Amniotic epithelial cell (primary cell): Measurements from ENCODE around the gene ARHGAP15.

ENCODE experiments used
- DNase-seq: peaks from one replicate; pipeline ENCODE4 v3.0.0-alpha.2; 2010; ENCODE audit warnings: low read depth

ARHGAP15 gene

GRCh38 chr2:143453981-143454511, 324.8 kb downstream of the ARHGAP15 start:
- no peak for DNase-seq

- no peak for DNase-seq
These were observed 326.1 kb downstream of the ARHGAP15 start for GRCh38 chr2:143455317-143455716.

GRCh38 chr2:143458258-143459190, 329.3 kb downstream of the ARHGAP15 start:
- peak; percentile 2 for DNase-seq

DNA sequence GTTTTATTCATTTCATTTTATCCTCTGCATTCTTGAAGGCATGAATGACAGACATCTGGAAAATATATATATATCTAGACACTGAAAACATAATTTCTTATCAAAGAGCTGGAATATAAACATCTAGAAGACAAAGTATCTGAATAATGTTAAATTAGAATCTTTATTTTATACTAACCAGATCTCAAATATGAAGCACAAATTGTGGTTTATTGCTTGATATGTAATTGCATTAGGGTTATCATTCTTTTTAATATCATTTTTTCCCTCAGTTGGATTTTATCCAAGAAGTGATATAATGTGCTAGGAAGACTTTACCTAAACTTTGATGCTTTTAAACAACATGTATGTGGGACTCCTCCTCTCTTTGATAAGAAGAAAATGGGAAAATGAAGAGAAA, 331.2 kb downstream of the ARHGAP15 start:
- DNase-seq, result no peak

- no peak for DNase-seq
These were observed 334.5 kb downstream of the ARHGAP15 start for GRCh38 chr2:143463719-143464118.

- no peak for DNase-seq
These were observed 337.2 kb downstream of the ARHGAP15 start for GRCh38 chr2:143466391-143466790.

DNA sequence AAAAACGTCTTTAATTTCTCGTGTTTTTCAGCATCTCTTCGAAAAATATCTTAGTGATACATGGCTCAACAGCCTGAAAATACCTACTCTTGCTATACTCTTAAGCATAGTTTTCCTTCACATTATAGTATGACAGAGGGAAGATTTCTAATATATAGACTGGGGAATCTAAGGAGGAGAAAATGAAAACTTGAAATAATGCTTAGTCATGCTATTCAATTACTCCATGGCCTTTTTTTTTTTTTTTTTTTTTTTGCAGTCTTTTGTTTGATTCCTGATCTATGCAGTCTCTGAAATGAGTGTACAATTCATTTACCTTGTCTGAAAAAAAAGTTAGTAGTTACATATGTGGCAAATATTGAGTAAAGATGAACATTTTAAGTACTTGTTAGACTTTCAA, 337.8 kb downstream of the ARHGAP15 start:
- DNase-seq, result no peak

- no peak for DNase-seq
These were observed 339.2 kb downstream of the ARHGAP15 start for GRCh38 chr2:143468341-143468888.

GRCh38 chr2:143469323-143469722, 340.1 kb downstream of the ARHGAP15 start:
- no peak for DNase-seq

GRCh38 chr2:143471550-143471949, 342.3 kb downstream of the ARHGAP15 start:
- no peak for DNase-seq

DNA sequence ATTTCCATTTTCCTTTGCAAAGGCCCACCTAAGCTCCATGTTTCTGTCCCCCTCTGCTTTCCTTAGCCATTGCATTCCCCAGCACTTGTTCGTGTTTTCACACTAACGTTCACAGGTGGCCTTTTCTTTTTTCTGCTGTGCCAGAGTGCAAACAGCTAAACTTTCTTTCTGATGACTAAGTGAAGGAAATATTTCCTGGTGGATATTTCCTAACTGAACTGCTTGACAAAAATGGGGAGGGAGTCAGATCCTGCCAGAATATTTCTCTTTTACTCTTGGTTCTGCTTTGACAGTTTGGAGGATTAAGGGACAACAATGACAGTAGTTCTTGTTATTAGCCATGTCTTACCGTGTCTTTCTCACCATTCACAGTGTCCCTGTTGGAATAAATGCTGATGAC, 344.0 kb downstream of the ARHGAP15 start:
- peak; percentile 53 for DNase-seq

- no peak for DNase-seq
These were observed 344.6 kb downstream of the ARHGAP15 start for GRCh38 chr2:143473820-143474219.

DNA sequence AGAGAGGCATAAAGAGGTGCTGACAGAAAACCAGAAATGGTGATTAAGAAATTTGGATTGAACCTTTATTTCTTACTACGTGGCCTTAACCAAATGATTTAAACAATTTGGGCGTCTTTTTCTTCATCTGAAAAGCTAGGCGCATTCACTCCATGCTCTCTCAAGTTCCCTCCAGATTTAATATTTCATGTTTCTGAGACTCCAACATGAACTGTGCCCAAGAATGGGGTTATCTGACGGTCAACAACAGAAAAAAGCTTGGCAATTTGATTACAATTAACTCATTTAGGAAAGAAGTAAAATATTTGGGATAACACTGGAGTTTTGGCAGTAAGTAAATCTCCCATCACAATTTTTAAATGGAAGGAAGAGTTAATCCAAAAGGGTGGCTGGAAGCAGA, 345.4 kb downstream of the ARHGAP15 start:
- no peak for DNase-seq

GRCh38 chr2:143475041-143475776, 346.0 kb downstream of the ARHGAP15 start:
- DNase-seq, result no peak

GRCh38 chr2:143476336-143477087, 347.3 kb downstream of the ARHGAP15 start:
- no peak for DNase-seq

GRCh38 chr2:143477714-143478443, 348.7 kb downstream of the ARHGAP15 start:
- peak; percentile 3 for DNase-seq

GRCh38 chr2:143480086-143480485, 350.9 kb downstream of the ARHGAP15 start:
- no peak for DNase-seq

GRCh38 chr2:143480601-143481236, 351.5 kb downstream of the ARHGAP15 start:
- DNase-seq, result peak; percentile 6

- DNase-seq, result no peak
These were observed 352.0 kb downstream of the ARHGAP15 start for GRCh38 chr2:143481237-143481623.

DNA sequence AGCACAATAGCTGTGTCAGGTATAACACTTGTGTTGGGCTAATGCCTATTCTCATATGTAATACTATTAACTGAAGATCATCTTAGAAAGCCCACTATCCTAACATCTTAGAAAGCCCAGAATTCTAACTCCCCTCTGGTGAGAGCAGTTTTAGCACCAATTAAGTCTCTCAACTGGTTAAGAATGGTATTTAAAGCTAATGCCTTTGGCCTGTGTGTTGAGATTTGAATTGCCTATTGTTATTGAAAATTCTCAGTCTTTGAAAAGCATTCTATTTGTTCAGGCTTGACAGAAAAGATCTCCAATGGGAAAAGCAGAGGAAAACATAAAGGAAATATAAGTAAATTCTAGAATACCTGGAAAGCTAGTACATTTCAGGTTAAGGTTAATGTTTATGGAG, 352.5 kb downstream of the ARHGAP15 start:
- no peak for DNase-seq

DNA sequence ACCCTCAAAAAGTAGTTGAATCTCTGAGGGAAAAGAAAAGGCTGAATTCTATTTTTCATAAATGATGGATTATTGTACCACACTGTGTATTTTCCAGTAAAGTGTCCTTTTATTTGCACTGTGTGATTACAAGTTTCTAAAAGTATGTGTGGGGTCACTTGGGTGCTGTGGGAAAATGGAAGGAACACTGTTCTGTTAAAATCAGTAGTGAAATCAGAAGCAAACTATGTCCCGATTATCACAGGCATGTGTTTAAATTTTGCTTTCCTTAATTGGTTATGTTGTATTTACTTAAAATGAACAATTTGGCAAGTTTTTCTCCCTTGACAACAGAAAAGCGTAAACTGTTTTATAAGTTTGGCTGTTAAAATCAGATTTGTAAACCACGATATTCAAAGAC, 353.1 kb downstream of the ARHGAP15 start:
- DNase-seq, result no peak
